K562 (cell line): Measurements from ENCODE around the gene CAMP. TPM values are rescaled to one million over a fixed set of nuclear protein-coding genes. Genes with fewer than 3 reads are reported as not detected.

ENCODE experiments used
- CBFA2T3 ChIP-seq: fragments of 450-650 bp; IDR thresholded peaks from 2 replicates; pipeline ENCODE4 v1.6.1; 2017
- CEBPB ChIP-seq: fragments of 450-650 bp; IDR thresholded peaks from 2 replicates; pipeline ENCODE4 v1.6.1; 2016; ENCODE audit warnings: missing genetic modification characterization, missing compliant biosample characterization
- CTCF ChIP-seq, 3 experiments: IDR thresholded peaks in 2 of 3; conservative IDR thresholded peaks in 1 of 3; 2 replicates each; pipeline ENCODE4 v1.5.1; 2011 to 2012; ENCODE audit warnings: low read length in 3 of 3, mild to moderate bottlenecking in 3 of 3, control low read depth in 2 of 3, improper control_type of control experiment in 1 of 3, inconsistent platforms in 1 of 3, low read depth in 1 of 3, mixed read lengths in 1 of 3, moderate library complexity in 1 of 3; ENCODE audit not compliant: insufficient read depth in 2 of 3
- MBD2 ChIP-seq: sonication (generic); IDR thresholded peaks from 2 replicates; pipeline ENCODE4 v1.6.1; 2016; ENCODE audit warnings: low read depth, borderline replicate concordance
- PML ChIP-seq: IDR thresholded peaks from 2 replicates; pipeline ENCODE4 v1.6.1; 2012; ENCODE audit warnings: low read length, inconsistent platforms
- PREB ChIP-seq: sonication (generic); formaldehyde crosslinking; IDR thresholded peaks from 2 replicates; pipeline ENCODE4 v1.8.1; 2023; ENCODE audit warnings: mild to moderate bottlenecking, missing genetic modification reagents
- polyA plus RNA-seq, 8 experiments: library from polyadenylated mRNA; depleted of rRNA in 4 of 8; stranded (reverse) in 5 of 8; unstranded in 3 of 8; fragments of >200 nt; fragmentation: Nextera tagmentation in 2 of 8; fragmentation: Illumina TruSeq in 1 of 8; extraction: Ambion mirVana in 2 of 8; extraction: Trizol in 1 of 8; gene quantifications; 2 replicates each; pipeline versions ENCODE4 v1.2.1 to v1.2.3, GENCODE V29; 2011 to 2014; ENCODE audit warnings: inconsistent platforms in 1 of 8, missing spikeins in 1 of 8
- total RNA-seq, 7 experiments: library from RNA; depleted of rRNA in 6 of 7; stranded (reverse); fragments of >200 nt in 6 of 7; fragmentation: Illumina TruSeq in 2 of 7; extraction: Trizol in 2 of 7; gene quantifications; 2 replicates each; pipeline versions ENCODE4 v1.2.1 to v1.2.3, GENCODE V29; 2011 to 2021; ENCODE audit warnings: low replicate concordance in 1 of 7
- TF ChIP-seq, protein P1 (sequence below): fragments of 250-450 bp; sonication (Bioruptor Pico); IDR thresholded peaks from 2 replicates; pipeline ENCODE4 v1.8.0; 2022; ENCODE audit warnings: inconsistent platforms, mild to moderate bottlenecking, moderate library complexity, borderline replicate concordance

CAMP gene
- total and polyA plus RNA-seq, 9 of the 15 experiments (the other 6 are each of a cell fraction or from before 2014, with no cell fraction given) = 0.22 TPM; not detected in 8

GRCh38 chr3:48194446-48195071, 28.7 kb upstream of the CAMP start (continued):
- TF ChIP-seq, protein P1, sequence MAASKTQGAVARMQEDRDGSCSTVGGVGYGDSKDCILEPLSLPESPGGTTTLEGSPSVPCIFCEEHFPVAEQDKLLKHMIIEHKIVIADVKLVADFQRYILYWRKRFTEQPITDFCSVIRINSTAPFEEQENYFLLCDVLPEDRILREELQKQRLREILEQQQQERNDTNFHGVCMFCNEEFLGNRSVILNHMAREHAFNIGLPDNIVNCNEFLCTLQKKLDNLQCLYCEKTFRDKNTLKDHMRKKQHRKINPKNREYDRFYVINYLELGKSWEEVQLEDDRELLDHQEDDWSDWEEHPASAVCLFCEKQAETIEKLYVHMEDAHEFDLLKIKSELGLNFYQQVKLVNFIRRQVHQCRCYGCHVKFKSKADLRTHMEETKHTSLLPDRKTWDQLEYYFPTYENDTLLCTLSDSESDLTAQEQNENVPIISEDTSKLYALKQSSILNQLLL (CRISPR knock-in tag) = no peak
- TF ChIP-seq CBFA2T3 (peak; percentile 68), PREB (no peak), MBD2 (no peak), PML (no peak), CEBPB (tag) (peak; percentile 41; the same call in 1 of the 2 replicates), CTCF (IDR thresholded peaks at IDR 0.05 in 2 of 3, conservative IDR thresholded peaks at IDR 0.05 in 1 of 3; ENCODE audit: insufficient read depth in 2 of 3, low read depth in 1 of 3, low read length in 3 of 3) (peak; percentile 65 to 79 (median 78))
